PC-3 (cell line): ENCODE results near the gene SKOR1. TPM values are rescaled to one million over a fixed set of nuclear protein-coding genes. Genes with fewer than 3 reads are reported as not detected.

ENCODE experiments used
- ATAC-seq: fragments of 200-7000 bp; cut with Tn5 transposase; 2 replicates; pipeline ENCODE4 v1.9.1; 2020; ENCODE audit warnings: mild to moderate bottlenecking, moderate library complexity
- Bru-seq: library from RNA; stranded (reverse); fragments of 400-500 nt; gene quantifications from one replicate; lab custom pipeline; 2021; lab: Mats Ljungman, UMichigan
- BruChase-seq, 2 experiments: library from RNA; stranded (reverse); fragments of 400-500 nt; gene quantifications; one replicate each; lab custom pipeline; 2021; lab: Mats Ljungman, UMichigan
- BruUV-seq: library from RNA; stranded (reverse); fragments of 400-500 nt; replicated peaks from 2 replicates; lab custom pipeline; 2021; lab: Mats Ljungman, UMichigan
- CTCF ChIA-PET: fragments of 300-600 bp; sonication (Branson Sonifier 250); formaldehyde crosslinking; loops from one replicate; lab custom pipeline; 2022; ENCODE audit warnings: antibody characterized with exemption; lab: Charles Lee
- POLR2A ChIA-PET: fragments of 300-600 bp; sonication (Branson Sonifier 250); formaldehyde crosslinking; loops from one replicate; lab custom pipeline; 2022; ENCODE audit warnings: antibody characterized with exemption; ENCODE audit not compliant: unreplicated experiment; lab: Charles Lee
- DNase-seq: peaks from one replicate; pipeline ENCODE4 v3.0.0-alpha.2; 2015
- H2AFZ ChIP-seq: fragments of 300-600 bp; sonication (generic); 2 replicates; pipeline ENCODE4 v1.6.0; 2016; ENCODE audit warnings: antibody characterized with exemption, low read length
- H3F3A ChIP-seq: fragments of 300-600 bp; sonication (generic); one replicate; pipeline ENCODE4 v1.6.0; 2017; ENCODE audit warnings: antibody characterized with exemption, low read length, control low read depth, mild to moderate bottlenecking; ENCODE audit not compliant: unreplicated experiment
- H3K27ac ChIP-seq: fragments of 300-600 bp; sonication (generic); 2 replicates; pipeline ENCODE4 v1.5.1; 2016; ENCODE audit warnings: mild to moderate bottlenecking, low read length
- H3K27me3 ChIP-seq: fragments of 300-600 bp; sonication (generic); 2 replicates; pipeline ENCODE4 v1.6.1; 2016; ENCODE audit warnings: low read length, mixed read lengths
- H3K36me3 ChIP-seq: fragments of 300-600 bp; sonication (generic); 2 replicates; pipeline ENCODE4 v1.6.1; 2016; ENCODE audit warnings: low read depth, mixed run types, low read length, mixed read lengths
- H3K4me1 ChIP-seq: fragments of 300-600 bp; sonication (generic); 2 replicates; pipeline ENCODE4 v1.5.1; 2016; ENCODE audit warnings: low read length; ENCODE audit not compliant: insufficient read depth
- H3K4me2 ChIP-seq: fragments of 300-600 bp; sonication (generic); 2 replicates; pipeline ENCODE4 v1.6.0; 2016; ENCODE audit warnings: low read length
- H3K4me3 ChIP-seq: fragments of 300-600 bp; sonication (generic); 2 replicates; pipeline ENCODE4 v1.5.1; 2016; ENCODE audit warnings: mild to moderate bottlenecking, low read length, mixed read lengths
- H3K79me2 ChIP-seq: fragments of 300-600 bp; sonication (generic); 2 replicates; pipeline ENCODE4 v1.6.1; 2017; ENCODE audit warnings: low read length, mixed read lengths
- H3K9ac ChIP-seq: fragments of 300-600 bp; sonication (generic); 2 replicates; pipeline ENCODE4 v1.6.0; 2016; ENCODE audit warnings: mild to moderate bottlenecking, low read length
- H3K9me2 ChIP-seq: fragments of 300-600 bp; sonication (generic); replicated peaks from 2 replicates; pipeline ENCODE4 v1.6.1; 2016; ENCODE audit warnings: mixed run types, low read length, mixed read lengths
- H3K9me3 ChIP-seq: fragments of 300-600 bp; sonication (generic); 2 replicates; pipeline ENCODE4 v1.6.1; 2016; ENCODE audit warnings: low read length, mixed read lengths
- H4K20me1 ChIP-seq: fragments of 300-600 bp; sonication (generic); 2 replicates; pipeline ENCODE4 v1.6.1; 2016; ENCODE audit warnings: low read length, mixed read lengths
- CTCF ChIP-seq: fragments of 300-600 bp; sonication (generic); conservative IDR thresholded peaks from 2 replicates; pipeline ENCODE4 v1.5.1; 2017; ENCODE audit warnings: antibody characterized with exemption, low read depth, mild to moderate bottlenecking, low read length
- EZH2 ChIP-seq: fragments of 300-600 bp; sonication (generic); IDR thresholded peaks from one replicate; pipeline ENCODE4 v1.6.1; 2017; ENCODE audit warnings: antibody characterized with exemption, mild to moderate bottlenecking, low read length; ENCODE audit not compliant: unreplicated experiment
- EZH2phosphoT487 ChIP-seq: fragments of 300-600 bp; sonication (generic); IDR thresholded peaks from 2 replicates; pipeline ENCODE4 v1.6.1; 2018; ENCODE audit warnings: mild to moderate bottlenecking, antibody characterized with exemption, low read length, borderline replicate concordance
- intact Hi-C: fragments of 100-400 bp; cut with micrococcal nuclease; formaldehyde crosslinking; loops from 2 replicates; pipeline ENCODE4 v1.9.0; 2023
- long read RNA-seq: library from polyadenylated mRNA; unstranded; transcript quantifications from one replicate; pipeline ENCODE4 v2.0.0, GENCODE V29; 2021; ENCODE audit not compliant: unreplicated experiment
- total RNA-seq: library from RNA; depleted of rRNA; stranded (reverse); fragments of >200 nt; gene quantifications from 2 replicates; pipeline ENCODE4 v1.2.3, GENCODE V29; 2014; rRNA removed

SKOR1 gene, protein sequence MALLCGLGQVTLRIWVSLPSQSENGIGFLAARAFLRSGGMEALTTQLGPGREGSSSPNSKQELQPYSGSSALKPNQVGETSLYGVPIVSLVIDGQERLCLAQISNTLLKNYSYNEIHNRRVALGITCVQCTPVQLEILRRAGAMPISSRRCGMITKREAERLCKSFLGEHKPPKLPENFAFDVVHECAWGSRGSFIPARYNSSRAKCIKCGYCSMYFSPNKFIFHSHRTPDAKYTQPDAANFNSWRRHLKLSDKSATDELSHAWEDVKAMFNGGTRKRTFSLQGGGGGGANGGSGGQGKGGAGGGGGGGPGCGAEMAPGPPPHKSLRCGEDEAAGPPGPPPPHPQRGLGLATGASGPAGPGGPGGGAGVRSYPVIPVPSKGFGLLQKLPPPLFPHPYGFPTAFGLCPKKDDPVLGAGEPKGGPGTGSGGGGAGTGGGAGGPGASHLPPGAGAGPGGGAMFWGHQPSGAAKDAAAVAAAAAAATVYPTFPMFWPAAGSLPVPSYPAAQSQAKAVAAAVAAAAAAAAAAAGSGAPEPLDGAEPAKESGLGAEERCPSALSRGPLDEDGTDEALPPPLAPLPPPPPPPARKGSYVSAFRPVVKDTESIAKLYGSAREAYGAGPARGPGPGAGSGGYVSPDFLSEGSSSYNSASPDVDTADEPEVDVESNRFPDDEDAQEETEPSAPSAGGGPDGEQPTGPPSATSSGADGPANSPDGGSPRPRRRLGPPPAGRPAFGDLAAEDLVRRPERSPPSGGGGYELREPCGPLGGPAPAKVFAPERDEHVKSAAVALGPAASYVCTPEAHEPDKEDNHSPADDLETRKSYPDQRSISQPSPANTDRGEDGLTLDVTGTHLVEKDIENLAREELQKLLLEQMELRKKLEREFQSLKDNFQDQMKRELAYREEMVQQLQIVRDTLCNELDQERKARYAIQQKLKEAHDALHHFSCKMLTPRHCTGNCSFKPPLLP
- total RNA-seq: 0.11 and 0.35 TPM in 2 replicates
- Bru-seq, nascent RNA: percentile 30 among the genes with signal in this experiment
- BruChase-seq, experiment 1, labeled RNA remaining after a 6-hour chase: percentile 36 among the genes with signal in this experiment
- percentile 46 among the genes with signal in this experiment for BruChase-seq, experiment 2, labeled RNA remaining after a 2-hour chase
- long read RNA-seq: 0 reads

GRCh38 chr15:67824976-67825880 is at the start of gene SKOR1:
TSS of gene SKOR1 (plus strand) at chr15:67825509. CDS start at chr15:67825603, 94 bp downstream.
- Histone ChIP-seq H3K27me3 (peaks cover 41% of the 10 kb centered on the region), H3K9ac (no peak within 1 kb of the TSS), H2AFZ (no peak within 1 kb of the TSS), H3K4me3 (no peak within 1 kb of the TSS), H3K27ac (no peak within 1 kb of the TSS), H4K20me1 (no peaks in the 10 kb centered on the region), H3K9me3 (no peaks in the 10 kb centered on the region), H3K79me2 (no peaks in the 10 kb centered on the region), H3K4me1 (no peaks in the 10 kb centered on the region), H3K9me2 (no peaks in the 10 kb centered on the region), H3F3A (no peaks in the 10 kb centered on the region), H3K4me2 (no peak within 1 kb of the TSS), H3K36me3 (no peaks in the 10 kb centered on the region)
- ChIA-PET POLR2A (no interaction called here), CTCF (interaction anchor here (1.4 kb wide), 1 partner anchor 324 kb away, joined by 3 read pairs; no protein-coding TSS in a partner anchor)
- intact Hi-C loops: no loop called here
- ATAC-seq: peak; percentile 45; the same call in 1 of the 2 replicates
- TF ChIP-seq CTCF (no peak), EZH2phosphoT487 (no peak), EZH2 (no peak)
- BruUV-seq: no TSS peak
- no peak for DNase-seq

- Histone ChIP-seq H3F3A (no peaks in the 10 kb centered on the region), H4K20me1 (no peaks in the 10 kb centered on the region), H3K36me3 (no peaks in the 10 kb centered on the region), H2AFZ (no peak overlapping the region), H3K27ac (no peak overlapping the region), H3K9ac (no peak overlapping the region), H3K4me3 (no peak overlapping the region), H3K9me2 (no peaks in the 10 kb centered on the region), H3K9me3 (no peaks in the 10 kb centered on the region), H3K79me2 (no peaks in the 10 kb centered on the region), H3K4me2 (no peak overlapping the region), H3K27me3 (no peaks in the 10 kb centered on the region), H3K4me1 (peaks cover 9% of the 10 kb centered on the region)
- ChIA-PET POLR2A (no interaction called here), CTCF (no interaction called here)
- no peak for ATAC-seq
- no peak for DNase-seq
- BruUV-seq: no TSS peak
- TF ChIP-seq CTCF: no peak
- TF ChIP-seq EZH2phosphoT487: no peak
- TF ChIP-seq EZH2: no peak
- intact Hi-C loops: no loop called here
Observed at GRCh38 chr15:67775998-67776397, 49.3 kb upstream of the SKOR1 start.
